HG02571 (cell line): ENCODE data around the gene GLRX.

Source experiments
- ATAC-seq: cut with Tn5 transposase; IDR thresholded peaks from one replicate; pipeline ENCODE4 v1.9.1; 2021; ENCODE audit warnings: mild to moderate bottlenecking, moderate library complexity; ENCODE audit not compliant: unreplicated experiment

Gene GLRX

DNA sequence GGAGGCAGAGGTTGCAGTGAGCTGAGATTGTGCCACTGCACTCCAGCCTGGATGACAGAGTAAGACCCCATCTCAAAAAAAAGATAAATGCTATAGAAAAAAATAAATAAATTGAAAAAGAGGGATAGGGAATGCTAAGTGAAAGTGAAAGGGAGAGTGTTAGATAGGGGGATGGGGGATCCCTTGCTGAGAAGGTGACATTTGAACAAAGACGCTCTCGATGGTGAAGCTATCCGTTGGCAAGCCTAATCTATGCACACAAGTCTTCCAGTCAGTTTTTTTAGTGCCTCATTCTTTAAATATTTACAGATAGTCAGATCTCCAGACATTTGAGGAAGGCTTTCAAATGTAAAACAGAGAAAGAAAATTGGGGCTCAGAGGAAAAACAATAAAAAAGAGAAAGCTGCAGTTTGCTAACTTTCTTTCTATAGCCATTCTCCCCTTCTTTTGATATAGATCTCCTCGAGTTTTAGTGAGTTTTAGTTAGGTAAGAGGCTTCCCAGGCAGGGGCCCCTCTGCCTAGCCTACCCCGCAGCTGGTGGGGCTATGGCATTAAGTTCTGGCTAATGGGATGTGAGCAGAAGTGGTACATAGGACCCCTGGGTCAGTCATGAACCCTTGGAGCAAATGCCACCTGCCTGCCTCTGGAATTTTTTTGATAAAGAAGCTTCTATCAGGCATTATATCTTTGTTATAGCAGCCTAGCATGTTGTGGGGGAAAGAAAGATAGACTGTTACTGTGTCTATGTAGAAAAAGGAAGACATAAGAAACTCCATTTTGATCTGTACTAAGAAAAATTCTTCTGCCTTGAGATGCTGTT, 12.0 kb downstream of the GLRX start:
- ATAC-seq = no peak

DNA sequence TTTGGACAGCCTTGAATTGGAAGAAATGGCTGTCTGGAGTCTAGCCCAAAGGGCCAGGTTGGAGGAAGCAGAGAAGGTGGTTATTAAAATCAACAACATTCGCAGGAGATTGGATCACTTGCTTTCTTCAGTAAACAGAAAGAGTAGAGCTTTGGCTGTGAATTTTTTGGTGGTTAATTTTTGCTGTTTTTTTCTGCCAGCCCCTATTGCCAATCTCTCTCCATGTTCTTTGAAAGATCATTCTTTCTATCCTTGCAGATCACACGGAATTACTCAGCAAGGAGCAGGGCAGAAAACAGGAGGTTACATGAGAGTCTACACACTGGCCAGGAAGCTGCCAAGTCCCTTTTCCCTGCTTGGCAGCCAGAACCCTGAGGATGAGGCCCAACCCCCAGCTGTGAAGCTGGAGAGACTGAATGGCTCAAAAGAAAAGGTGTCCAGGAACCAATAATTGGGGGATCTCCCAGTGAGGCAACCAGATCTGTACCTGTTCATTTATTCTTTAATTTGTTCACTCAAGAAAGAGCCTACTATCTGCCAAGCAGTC, 13.0 kb downstream of the GLRX start:
- no peak for ATAC-seq

DNA sequence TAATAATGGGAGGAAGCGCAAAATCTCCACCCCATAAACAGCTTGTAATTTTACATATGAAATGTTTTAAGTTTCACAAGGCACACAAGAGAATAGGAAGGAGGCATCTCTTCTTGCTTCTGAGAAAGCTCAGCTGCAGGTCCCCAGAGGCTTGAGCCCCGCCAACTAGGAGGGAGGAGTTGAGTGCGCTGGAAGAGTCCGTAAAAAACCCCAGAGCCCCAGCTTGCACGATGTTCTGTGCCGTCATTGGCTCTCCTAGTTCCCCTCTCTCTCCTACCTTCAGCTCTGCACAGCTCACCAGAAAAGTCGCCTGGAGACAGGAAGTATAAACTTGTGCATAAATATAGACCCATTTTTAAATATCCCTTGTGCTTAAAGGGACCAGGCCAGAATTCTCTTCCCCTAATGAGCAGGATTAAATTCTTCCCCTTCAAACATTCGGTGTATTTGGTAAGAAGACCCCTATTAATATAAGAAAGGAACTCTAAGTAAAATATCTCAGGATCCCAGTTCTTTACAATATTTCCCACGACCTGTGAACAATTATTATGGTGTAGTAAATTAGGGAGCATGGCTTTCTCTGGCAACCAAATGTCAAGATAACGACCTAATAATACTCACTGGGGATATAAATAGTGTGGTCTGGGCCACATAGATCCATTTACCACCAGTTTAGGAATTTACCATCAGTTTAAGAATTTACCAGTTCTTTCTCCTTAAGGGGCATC, 13.7 kb downstream of the GLRX start:
- peak; percentile 100 for ATAC-seq

DNA sequence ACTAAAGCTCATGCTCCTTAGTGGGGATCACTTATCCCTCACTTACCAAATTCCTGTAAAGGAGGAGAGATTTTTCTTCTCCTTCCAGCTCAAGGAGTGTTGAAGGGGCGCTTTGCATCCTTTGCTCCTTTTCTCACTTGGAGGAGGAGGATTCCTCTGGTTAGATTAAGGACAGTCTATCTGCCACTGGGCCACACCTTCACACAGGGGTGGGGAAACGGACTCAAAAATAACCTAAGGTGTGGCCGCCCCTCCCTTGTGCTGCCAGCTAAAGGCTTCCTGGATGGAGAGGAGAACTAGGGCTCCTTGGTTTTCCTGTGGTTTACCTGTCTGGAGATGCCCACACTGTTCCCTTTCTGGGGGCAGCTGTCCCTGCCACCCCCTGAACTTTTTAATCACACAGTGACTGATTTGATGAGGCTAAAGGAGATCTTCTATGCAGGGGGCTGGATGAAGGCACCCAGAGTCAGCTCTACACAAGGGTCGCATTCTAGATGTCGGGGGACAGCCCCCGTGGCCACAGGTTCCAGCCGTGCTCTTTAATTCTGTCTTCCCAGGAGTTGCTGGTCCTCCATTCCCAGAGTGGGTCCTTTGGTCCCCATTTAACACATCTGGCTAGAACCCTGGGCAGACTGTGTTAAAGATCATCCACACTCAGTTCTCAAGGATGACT, 14.4 kb downstream of the GLRX start:
- no peak for ATAC-seq

DNA sequence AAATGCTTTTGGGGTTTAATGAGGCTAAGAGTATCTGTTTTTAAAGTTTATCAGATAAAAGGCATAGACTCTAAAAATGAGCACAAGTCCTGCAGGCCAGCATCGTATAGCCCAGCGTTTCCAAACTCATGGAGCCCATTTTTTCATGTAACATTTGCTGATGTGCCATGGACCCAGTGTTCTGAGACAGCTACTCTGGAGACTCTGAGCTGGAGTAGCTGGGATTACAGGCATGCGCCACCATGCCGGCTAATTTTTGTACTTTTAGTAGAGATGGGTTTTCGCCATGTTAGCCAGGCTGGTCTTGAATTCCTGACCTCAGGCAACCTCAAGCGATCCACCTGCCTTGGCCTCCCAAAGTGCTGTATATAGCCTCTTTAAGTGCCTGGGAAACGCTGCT, 15.8 kb downstream of the GLRX start:
- ATAC-seq = no peak

DNA sequence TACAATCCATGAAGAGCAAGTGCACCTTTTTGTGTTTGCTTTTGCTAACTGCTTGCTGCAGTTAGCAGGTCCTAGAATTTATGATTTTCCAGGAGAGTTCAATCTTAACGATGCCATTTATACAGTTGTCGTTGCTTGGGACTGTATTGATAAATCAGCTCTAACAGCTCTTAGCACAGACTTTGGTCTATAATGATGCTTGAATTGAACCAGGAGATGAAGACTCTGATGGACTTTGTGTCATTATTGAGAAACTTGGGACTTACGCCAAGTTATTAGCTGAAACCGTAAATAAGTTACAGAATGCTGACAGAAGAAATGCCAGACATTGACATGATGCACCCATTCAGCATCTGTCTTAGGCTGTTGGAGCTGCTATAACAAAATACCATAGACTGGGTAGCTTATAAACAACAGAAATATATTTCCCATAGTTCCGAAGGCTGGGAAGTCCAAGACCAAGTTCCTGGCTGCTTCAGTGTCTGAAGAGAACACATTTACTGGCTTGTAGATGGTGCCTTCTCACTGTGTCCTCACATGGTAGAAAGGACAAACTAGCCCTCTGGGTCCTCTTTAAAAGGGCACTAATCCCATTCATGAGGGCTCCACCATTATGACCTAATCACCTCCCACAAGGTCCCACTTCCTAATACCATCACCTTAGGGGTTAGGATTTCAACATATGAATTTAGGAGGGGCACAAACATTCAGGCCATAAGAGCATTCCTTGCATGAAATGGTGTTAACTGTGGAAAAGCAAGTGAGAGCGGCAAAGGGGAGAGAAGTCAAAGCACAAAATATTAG, 17.6 kb downstream of the GLRX start:
- no peak for ATAC-seq

DNA sequence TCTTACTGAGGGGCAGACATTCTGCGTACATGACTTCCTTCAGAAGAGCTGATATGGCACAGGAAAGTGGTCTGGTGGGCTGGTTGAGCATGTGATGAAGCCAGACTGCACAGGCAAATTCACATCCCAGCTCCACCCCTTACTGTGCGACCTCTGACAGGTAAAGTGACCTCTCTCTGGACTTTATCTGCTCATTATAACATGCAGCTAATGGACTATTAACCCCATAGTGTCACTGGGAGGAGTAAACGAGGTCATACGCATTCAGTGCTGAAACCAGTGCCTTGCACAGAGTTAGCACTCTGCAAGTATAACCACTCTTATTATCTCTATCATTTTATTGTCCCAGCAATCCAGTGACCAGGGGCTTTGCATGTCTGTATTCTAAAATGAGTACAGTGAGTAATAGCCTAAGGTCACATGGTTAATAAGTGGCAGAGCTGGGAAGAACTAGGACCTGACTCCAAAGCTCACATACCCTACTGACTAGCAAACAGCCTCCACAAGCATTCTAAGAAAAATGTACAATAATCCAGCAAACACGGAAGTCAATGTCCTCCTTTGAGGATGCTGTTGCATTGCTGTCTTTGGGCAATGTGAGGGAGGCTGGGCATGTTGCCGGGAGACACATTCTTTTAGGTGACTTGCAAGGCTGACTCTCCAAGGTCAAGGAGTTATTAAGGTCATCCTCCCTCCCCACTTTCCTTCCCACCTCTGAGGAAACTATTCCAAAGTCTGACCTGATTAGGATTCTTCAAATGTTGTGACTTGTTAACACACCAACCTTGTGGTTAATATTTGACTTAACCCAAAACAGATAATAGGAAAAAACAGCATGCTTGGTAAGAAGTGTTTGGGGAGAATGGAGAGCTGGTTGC, 19.0 kb downstream of the GLRX start:
- no peak for ATAC-seq

DNA sequence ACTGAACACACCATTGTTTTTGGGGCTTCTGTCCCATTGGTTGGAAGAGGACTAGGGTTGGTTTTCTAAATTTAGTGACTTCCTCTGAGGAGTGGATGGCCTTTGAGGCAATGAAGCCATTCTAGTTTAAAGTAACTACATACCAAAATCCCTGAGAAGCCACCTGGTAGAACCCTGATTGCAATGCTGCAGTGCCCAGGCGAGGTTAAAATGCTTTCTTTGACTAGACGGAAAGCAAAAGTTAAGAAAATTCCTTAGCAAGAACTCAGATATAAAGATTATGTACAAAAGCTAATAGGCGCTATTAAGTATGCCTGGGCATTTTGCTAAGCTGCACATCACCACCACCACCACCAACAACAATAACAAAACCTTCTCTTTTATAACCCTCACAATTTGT, 20.6 kb downstream of the GLRX start:
- no peak for ATAC-seq

DNA sequence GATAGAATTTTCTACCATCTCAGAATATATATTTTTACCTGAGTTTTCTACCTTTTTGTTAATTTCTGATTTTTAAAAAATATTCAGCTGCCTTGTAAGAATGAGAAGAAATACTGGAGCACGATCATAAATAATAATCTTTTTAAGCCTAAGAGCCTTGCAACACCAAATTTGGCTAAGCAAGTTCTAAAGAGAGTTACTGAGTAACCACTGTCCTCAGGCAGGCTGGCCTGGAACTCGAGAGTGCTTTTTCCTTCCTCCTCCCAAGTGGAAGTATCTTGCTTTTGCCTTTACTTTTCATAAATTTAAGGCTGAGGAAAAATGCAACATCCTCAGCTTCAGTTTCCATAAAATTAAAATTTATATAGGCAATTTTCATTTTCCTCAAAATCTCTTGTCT, 21.0 kb downstream of the GLRX start:
- no peak for ATAC-seq

DNA sequence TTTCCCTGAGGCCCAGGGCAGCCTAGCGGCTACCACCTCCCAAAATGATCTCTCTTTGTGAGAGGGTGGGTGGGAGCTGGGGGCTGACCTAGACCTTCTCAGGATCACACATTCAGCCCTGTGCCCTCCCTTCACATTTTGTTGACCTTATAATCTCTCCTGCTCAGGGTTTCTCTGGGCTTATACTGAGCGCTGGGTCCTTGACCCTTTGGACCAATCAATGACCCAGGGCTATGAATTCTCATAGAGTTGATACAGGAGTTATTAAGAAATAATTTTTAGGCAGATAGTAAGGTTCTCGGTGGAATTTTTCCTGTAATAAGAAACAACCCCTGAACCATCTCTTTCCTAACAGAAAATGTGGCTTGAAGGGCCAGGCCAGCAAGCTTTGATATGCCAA, 22.0 kb downstream of the GLRX start:
- no peak for ATAC-seq

DNA sequence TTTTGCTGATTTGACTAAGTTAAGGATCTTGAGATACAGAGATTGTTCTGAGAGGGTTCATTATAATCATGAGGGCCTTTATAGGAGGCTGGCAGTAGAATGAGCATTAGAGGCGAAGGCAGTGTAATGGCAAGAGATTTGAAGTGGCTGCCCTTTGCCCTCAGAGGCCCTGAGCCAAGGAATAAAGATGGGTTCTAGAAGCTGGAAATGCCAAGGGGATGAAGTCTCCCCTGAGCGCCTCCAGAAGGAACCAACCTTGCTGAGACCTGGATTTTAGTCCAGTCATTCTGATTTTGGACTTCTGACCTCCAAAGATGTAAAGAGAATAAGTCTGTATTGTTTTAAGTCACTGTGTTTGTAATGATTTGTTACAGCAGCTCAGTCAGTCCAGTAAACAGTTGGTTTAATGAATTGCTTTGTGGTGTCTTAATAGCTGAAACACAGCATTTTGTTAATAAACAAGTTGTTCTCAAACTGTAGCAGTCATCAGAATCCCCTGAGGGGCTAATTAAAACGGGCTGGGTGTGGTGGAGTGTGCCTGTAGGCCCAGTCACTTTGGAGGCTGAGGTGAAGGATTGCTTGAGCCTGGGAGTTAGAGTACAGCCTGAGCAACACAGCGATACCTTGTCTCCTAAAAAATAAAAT, 23.2 kb downstream of the GLRX start:
- no peak for ATAC-seq

DNA sequence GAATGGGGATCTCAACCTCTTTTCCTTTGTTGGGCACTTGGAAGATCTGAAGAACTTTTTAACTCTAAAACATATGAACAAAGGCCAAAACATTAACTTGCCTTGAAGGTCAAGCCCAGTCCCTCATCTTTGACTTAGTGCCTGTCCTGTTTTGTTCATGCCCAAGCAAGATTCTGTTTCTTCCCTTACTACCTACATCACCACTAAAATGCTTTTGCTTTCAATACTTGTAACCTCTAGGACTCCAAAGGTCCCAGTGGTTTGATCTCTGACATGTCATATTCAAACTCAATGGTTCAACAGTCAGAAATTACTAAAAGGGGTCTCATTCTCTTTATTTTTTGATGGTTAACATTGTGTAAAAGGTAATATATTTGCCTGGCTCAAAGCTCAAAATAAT, 24.0 kb downstream of the GLRX start:
- ATAC-seq = no peak

DNA sequence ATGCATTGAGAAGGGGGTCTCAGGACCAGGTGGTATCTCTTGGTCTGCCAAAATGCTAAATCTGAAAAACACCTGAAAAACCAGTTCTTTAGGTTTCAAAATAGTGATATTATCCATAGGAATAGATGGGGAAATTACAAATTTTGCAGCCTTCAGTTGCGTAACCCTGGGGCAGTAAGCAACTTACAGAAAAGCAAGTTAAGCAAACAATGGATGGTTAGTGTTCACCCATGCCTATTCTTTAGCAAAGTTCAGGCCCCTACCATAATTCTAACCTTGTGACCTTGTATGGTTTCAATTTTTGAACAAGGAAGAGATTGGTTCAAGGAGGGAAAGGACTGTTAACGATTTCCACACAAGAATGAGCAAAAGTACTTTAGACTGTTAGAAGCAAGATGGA, 24.5 kb downstream of the GLRX start:
- ATAC-seq = no peak

DNA sequence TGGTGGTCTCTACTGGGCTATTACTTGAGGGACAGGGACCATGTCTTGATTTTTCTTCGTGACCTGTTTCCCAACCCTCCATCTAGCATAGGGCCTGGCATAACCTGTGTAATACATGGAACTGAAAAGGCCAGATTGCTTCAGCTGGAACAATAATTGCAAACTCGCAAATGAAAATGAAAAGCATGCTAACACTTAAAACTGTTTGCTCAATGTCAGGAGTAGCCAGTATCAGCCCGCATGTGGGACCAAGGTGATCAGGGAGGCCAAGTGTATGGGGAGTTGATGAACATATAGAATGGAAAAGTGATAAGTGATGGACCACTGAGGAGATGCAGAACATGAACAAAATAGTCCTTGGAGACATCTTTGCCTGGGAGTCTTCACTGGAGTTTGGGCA, 25.2 kb downstream of the GLRX start:
- ATAC-seq = no peak

DNA sequence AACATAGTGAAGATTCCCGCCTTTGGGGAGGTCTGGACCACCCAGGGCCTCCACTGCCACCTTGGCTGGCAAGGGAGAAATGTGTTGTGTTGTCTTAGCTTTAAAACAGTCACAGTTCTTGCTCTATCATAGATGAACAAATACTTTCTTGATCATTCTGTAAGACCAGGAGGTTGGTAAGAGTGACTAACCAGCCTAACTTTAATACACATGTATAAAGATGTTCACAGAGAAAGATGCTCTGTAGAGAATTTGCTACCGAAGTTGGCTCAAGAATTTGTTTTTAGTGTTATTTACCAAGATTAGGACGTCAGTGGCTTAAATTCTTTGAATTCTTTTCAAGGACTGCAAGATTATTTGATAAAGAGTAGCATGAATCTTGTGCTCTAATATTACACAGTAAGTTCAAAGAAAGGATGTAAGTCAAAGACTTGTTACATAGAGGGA, 28.4 kb downstream of the GLRX start:
- ATAC-seq = no peak

DNA sequence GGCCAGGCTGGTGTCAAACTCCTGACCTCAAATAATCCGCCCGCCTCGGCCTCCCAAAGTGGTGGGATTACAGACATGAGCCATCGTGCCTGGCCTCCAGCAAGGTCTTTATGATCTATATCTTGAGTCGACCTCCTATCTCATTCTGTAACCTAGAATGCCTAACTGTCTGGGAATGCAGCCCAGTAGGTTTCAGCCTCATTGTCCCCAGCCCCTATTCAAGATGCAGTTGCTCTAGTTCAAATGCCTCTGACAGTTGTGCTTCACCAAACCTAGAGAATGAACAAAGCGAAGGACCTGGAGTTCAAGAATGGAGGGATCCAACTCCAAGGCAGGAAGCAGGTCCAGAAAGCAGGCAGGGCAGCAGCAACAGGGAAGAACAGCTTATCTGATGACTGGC, 30.8 kb downstream of the GLRX start:
- ATAC-seq = no peak

DNA sequence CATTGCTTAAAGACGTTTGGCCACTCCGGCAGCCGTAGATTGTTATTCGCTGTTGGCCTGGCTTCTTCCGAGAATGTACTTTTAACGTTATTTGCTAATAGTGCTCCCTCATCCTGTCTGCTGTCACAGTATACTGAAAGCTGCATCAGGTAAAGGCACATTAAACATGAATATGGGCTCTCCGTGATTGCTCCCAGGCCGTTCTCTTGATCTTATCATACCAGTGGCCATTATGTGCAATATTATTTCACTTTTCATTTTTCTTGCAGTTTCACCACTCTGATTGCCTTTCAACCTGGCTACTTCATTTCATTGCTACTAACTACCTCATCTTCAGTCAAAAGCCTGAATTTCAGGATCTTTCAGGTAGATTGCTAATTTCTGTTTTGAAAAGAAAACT, 34.0 kb downstream of the GLRX start:
- no peak for ATAC-seq

DNA sequence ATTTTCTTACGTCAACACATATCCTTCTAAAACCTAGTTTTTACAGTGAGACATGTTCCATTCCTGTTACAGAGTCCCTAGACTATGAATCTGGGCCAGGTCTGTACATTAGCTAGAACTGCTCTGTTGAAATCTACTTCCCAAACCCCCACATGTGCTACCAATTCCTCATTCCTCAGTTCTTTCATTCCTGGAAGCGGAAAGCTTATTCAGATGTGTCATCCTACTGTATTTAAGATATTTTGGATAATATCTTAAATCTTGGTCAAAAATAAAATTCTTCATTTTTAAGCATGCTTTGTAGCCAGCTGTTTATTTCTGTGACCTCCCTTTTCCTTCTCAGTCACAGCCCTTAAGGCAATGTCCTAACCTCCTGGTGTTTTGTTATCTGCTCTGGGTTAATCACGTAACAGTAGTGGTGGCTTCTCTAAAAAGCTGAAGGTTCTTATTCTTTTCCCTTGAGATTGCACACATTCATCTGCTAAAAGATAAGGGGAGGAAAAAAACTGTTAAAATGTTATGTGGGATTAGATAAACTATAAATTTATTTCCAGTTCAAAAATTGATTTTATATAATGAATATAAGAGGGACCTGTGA, 35.6 kb downstream of the GLRX start:
- no peak for ATAC-seq
